HG02938 (cell line): ENCODE results near the gene DEGS2.
"Not testable (repeated sequence)": the region's sequence is repeated elsewhere in the genome, so short reads cannot be mapped to it uniquely, and the experiment has no call there.

Source experiments
- ATAC-seq: cut with Tn5 transposase; IDR thresholded peaks from one replicate; pipeline ENCODE4 v1.9.1; 2021; ENCODE audit warnings: mild to moderate bottlenecking, moderate library complexity; ENCODE audit not compliant: unreplicated experiment

Gene DEGS2

DNA sequence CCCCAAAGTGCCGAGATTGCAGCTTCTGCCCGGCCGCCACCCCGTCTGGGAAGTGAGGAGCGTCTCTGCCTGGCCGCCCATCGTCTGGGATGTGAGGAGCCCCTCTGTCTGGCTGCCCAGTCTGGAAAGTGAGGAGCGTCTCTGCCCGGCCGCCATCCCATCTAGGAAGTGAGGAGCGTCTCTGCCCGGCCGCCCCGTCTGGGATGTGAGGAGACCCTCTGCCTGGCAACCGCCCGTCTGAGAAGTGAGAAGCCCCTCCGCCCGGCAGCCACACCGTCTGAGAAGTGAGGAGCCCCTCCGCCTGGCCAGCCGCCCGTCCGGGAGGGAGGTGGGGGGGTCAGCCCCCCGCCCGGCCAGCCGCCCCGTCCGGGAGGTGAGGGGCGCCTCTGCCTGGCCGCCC is 21.2 kb upstream of the DEGS2 start:
- not testable (repeated sequence) for ATAC-seq

DNA sequence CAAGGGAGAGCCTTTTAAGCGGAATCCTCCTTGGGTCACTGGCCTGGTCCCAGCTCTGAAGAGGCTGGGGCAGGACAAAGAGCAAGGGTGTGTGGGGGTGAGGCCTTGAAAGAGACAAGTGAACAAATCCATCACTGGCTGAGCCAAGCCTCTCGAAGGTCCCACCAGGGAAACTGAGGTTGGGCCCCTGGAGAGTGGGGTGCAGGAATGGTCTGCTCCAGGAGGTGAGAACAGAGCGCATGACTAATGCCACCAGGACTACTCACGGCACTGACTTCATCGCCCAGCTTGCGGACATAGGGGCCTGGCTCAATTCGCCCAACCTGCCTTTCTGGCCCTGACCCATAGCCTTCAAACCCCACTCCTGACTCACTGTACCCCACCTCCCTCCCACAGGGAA is 19.2 kb upstream of the DEGS2 start:
- no peak for ATAC-seq

DNA sequence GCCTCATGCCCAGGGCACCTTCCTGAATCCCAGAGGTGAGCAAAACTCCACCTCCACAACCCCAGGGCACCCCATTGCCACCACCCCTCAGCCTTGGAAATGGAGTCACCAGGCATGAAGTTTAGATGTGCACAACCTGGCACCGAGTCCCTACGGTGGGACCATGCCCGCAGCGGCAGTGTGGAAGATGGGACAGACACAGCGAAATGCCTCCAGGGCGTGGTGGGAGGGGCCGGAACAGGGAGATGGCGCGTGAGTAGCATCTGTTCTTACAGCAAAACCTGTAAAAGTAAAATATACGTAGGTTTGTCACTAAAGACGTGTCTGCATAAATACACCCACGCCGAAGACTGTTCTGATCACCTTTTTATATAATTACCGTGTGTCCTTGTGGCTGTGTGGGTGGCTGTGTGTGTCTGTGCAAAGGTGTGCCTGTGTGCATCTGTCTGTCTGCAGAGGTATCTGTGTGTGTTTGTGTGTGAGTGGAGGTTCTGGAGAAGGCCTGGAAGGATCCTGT is 17.4 kb upstream of the DEGS2 start:
- ATAC-seq = no peak

DNA sequence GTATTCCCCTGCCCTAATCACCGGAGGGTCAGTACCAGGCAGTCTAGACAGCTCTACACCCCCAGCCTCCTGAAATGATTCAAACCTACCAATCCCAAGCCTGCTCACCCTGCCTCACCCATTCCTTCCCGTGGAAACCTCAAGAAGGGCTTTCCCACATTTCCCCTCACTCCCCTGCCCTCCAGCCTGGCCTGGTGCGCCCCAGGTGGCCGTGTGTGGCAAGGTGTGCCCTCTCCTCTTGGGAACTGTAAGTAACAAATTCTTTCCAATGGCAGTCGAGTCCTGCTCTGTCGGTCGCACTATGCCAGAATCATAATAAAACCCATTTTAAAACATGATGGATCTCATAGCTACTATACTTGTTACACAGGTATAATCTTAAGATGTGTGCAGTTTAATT is 13.9 kb upstream of the DEGS2 start:
- ATAC-seq = no peak

DNA sequence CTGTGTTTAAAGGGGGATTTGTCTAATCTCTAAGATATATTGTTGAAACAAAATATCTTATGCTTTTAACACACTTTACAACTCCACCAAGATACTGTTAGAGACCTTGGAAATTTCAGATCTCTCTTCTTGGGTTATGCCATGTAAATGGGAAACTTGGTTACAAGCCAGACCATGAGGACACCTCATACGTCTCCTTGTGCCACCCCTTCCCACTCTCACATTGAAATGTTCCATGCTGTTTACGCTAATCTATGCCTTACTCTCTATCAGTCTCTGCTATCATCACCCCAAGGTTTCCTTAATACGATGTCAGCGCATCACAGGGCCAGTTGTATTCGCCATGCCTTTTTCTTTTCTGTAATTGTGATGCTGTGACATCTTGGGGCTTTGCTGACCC is 13.4 kb upstream of the DEGS2 start:
- no peak for ATAC-seq

DNA sequence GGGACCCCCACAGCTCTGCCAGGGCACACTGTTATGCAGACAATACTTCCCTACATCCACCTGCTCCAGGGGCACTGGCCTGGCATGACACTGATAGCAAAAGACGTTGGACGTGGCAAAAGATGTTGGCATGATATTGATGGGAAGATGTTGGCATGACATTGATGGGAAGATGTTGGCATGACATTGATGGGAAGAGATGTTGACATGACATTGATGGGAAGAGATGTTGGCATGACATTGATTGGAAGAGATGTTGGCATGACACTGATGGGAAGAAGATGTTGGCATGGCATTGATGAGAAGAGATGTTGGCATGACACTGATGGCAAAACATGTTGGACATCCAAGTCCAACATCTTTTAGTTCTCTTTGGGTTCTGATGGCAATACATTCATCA is 11.4 kb upstream of the DEGS2 start:
- no peak for ATAC-seq

DNA sequence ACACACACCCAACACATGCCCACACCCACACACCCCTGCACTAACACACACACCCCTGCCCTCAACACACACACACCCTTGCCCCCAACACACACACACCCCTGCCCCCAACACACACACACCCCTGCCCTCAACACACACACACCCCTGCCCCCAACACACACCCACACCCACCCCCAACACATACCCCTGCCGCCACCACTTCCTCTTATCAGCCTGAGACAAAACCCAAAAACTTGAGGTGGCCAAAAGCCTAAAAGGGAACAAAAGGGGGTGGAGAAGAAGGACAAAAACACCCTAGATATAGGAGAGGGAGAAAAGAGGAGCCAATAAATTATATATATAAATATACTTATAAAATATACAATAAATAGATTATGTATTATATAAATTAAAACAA is 9.1 kb upstream of the DEGS2 start:
- no peak for ATAC-seq

DNA sequence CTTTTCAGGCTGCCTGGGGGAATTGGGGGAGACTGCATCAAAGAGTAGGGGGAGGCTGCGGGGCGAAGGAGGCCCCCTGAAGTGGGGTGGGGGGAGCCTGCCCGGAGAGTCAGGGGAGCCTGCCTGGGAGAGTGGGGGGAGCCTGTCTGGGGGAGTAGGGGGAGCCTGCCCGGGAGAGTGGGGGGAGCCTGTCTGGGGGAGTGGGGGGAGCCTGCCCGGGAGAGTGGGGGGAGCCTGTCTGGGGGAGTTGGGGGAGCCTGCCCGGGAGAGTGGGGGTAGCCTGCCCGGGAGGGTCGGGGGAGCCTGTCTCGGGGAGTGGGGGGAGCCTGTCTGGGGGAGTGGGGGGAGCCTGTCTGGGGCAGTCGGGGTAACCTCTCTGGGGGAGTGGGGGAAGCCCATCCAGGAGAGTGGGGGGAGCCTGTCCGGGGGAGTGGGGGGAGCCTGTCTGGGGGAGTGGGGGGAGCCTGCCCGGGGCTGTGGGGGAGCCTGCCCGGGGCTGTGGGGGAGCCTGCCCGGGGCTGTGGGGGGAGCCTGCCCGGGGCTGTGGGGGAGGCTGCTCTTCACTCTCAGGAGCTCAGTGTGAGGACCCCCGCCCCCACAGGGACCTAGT is 6.5 kb upstream of the DEGS2 start:
- no peak for ATAC-seq

DNA sequence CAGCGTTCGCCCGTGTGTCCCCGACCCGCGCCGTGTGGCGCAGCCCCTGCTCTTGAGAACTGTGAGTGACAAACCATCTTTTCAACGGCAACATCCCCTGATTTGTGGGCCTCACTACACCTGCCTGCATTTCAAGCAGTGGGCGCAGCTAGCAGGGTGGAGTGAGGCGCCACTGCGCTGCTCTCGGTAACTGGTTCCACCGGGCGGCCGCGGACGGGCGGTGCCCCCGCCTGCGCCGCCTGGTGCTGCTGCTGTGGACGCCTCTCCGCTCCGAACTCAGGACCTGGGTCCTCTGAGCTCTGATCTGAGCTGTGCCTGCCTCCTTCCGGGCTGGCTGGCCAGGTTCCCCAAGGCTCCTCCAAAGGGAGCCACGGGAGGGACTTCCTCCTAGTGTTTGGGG is 5.9 kb upstream of the DEGS2 start:
- no peak for ATAC-seq

DNA sequence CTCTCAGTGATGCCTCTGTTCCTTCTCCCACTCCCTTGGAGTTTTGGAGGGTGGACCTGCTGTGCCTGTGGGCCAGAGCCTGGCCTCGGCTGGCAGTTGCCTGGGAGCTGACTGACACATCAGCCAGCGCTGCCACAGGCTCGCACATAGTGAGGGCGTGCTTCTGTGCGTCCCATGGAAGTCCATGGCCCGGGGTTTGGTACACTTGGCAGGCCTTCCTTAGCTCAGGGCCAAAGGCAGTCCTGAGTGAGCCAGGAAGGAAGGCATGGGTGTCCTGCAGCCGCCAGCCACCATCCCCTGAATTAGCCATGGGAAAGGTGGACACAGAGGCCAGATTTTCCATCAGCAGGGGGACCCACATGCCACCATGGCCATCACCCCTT is 1.1 kb upstream of the DEGS2 start:
- ATAC-seq = no peak

DNA sequence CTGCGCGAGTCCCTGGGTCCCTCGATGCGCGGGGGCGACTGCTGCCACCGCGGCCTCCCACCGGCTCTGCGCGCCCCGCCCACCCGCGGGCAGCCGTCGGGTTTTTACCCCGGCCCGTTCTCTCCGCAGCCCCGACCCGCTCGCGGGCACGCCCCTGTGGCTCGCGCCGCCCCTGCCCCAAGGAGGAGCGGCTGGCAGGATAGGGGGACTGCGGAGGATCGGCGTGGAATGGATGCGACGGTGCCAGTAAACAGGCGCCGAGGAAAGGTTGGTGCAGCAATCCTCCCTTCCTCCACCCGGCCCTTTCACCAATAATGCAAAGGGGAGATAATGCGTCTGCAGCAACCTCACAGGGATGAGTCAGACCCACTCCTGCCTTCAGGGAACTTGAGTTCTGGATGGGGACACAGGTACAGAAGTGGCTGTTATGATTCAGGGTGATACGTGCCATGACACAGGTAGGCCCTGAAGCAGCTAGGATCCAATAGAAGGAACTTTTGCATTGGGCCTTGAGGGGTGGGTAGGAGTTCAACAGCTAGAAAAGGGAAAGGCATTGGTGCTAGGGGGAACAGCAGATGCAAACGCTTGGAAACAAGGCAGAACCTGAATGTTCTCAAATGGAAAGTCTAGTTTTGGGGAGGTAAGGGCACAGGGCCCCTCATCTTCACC is 554 bp upstream of the DEGS2 start:
- no peak for ATAC-seq

DNA sequence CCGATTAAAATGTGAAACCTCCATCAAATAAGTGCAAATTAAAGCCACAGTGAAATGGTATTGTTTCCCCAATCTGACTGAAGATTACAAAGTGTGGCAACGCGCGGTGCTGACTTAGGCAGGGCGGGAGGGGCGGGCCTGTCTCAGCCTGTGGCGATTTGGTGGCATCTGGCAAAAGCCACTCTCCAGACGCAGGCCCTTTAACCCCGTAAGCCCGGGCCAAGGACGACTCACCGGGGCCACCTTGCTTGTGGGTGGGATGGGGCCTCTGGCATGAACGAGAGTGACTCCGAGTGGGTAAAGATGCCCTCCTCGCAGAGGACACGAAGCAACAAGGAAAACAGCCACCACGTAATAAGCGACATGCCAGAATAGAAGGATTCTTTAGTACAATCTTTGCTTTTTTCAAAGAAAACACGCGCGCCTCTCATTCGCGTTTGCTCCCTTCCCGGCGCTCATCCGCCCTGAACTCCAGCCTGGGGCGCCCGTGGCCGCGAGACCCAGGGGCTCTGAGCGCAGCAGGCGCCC is 815 bp downstream of the DEGS2 start:
- ATAC-seq = no peak

DNA sequence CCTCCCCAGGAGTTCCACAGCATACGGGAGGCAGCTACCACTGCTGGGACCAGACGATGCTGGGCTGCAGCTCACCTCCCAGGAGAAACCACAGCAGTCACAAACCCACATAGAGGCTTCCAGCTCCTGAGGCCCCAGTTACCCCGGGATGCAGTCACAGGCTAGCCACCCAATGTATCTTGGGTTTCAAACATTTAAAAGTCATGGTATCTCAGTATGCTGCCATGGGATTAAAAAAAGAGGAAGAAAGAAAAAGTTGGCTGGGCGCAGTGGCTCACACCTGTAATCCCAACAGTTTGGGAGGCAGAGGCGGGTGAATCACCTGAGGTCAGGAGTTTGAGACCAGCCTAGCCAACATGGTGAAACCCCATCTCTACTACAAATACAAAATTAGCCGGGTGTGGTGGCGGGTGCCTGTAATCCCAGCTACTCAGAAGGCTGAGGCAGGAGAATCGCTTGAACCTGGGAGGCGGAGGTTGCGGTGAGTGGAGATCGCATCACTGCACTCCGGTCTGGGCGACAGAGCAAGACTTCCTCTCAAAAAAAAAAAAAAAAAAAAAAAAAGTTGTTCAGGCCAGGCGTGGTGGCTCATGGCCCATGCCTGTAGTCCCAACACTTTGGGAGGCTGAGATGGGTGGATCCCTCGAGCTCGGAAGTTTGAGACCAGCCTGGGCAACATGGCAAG is 1.8 kb downstream of the DEGS2 start:
- not testable (repeated sequence) for ATAC-seq

DNA sequence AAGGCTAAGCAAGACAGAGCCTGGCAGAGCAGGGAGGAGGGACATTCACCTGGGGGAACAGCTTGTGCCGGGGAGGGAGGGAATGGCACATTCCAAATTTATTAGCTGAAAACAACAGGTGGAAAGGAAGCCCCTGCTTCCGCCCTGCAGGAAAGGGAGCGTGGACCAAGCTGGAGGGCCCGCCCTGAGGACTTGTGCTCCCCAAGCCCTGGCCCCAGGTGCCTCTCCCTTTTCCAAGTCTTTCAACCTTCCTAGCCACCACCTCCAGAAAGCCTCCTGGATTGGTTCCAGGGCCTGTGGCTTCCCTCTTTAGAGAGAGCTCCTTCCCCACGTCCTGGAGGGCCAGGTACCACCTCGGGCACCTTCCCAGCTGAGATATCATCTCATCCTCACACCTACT is 2.7 kb downstream of the DEGS2 start:
- no peak for ATAC-seq

DNA sequence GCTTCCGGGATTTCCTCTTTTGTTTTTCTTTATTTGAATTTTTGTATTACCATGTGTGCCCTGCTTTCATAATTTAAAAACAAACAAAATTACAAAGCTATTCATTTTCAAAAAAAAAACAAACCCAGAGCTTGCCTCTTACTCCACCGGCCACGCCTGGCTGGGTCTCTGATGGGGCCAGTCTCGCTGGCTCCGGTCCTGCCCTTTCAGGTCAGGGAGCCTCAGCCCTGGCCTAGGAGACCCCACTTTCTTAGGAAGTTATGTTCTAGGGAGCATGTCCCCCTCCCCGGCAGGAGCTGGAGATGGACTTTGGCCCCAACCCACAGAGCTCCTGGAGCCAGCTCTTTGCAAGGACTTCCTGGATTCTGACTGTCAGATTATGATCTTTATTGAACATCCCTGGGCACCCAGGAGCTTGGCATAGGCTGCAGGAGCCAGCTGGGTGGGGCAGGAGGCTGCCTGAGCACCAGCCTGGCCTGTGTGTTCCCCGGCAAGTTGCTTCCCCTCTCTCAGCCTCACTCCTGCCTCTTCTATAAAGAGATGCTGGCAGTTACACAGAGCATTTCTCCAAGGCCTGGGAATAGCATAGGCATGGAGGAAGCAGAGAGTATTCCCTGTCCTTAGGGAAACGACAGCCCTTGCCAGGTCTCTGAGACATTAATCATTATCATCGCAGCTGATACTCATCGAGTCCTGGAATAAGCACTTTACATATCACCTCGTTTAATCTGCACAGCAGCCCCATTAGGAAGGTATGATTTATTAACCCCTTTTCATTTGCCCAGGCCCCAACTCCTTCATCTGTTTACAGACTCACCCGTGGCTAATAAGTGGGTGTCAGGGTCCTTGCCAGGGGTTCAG is 3.5 kb downstream of the DEGS2 start:
- ATAC-seq = no peak

DNA sequence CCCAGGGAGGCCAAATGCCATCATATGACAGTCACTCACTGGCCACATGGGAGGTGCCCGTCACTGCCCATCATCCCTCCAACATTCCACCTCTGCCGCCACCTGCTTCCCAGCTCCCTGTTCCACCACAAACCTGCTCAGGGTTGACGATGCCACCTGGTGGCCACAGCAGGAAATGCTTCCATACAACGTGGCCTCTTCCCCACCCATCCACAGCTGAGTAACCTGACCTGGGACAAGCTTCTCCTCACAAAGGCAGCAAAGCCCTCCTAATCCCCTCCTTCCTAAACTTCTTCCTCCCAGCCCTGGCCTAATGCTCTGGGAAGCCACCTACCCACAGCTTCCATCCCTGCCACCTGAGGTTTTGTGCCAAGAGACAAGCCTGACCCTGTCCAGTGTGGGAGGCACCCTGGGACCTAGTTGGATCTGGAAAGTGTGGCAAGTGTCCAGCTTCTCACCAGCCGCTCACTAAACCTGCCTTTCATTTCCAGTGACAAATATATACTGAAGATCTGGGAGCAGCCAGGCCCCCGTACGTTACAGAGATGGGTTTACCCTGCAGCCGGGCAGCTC is 4.3 kb downstream of the DEGS2 start:
- ATAC-seq = no peak

DNA sequence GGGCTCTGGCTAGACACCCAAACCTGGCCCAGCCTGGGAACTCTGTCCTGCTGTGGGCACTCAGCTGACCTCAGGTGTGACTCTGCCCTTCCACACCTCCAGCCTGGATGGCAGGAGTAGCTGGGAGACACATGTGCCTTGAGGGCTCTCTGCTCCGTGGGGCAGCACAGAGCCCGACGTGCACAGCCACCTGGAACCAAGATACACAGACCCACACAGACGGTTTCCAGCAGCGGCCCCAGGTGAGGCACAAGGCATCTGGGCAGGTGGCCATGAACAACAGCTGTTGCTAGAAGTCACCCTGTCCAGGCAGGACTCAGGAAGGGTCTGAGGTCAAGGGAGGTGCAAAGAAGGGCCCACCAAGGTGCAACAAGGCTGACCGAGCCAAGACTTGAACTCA is 5.9 kb downstream of the DEGS2 start:
- ATAC-seq = no peak

DNA sequence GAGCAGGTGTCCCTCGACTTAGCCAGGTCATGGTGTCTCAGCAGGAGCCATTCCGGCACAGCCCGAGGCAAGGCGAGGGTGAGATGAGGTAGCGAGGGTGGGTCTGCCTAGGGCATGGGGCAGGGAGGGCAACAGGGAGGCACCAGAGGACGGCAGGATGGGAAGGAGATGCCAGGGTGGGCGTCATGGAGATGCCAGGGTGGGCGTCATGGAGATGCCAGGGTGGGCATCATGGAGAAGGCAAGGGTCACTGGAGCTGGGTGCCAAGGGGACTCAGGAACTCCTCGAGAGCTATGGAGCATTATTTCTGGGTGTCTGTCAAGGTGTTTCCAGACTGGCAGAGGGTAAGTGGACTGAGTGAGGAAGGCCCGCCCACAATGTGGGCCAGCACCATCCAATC is 7.4 kb downstream of the DEGS2 start:
- no peak for ATAC-seq

DNA sequence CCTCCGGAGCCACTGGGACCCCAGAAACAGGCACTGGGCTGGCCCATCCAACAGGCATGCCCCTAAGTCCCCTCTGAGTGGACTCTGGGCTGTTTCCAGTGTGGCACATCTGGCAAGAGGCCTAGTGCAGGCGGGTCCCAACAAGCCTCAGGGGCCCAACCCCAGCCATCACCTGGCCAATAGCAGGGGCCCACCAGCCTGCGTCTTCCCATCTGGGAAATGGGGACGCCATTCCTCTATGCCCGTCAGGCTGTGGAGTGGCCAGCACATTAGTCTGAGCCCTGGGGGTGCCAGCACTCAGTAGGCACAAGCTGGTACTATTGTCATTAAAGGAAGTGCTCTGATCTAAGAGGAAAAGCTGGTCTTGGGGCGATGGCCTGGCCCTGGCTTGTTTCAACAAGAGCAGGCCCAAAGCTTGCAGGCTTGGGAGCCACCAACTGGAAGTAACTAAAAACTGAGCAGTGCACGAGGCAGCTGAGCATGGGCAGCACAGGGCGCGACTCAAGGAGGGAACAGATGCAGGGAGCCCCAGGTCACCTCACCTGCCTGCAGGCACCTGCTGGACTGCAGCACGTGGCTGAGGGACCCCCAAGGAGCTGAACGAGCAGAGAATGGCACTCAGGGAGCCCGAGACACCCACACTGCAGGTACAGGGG is 8.4 kb downstream of the DEGS2 start:
- no peak for ATAC-seq
